GM12878 (cell line): ENCODE data around the gene ADK.

Source experiments
- CHD2 ChIP-seq: IDR thresholded peaks from 2 replicates; pipeline ENCODE4 v1.6.1; 2011; ENCODE audit warnings: low read depth, low read length, improper control_type of control experiment, borderline replicate concordance
- EGR1 ChIP-seq, 2 experiments: IDR thresholded peaks; 1 replicate in 1 of 2; 2 replicates in 1 of 2; pipeline ENCODE4 v1.6.1; 2011 to 2012; ENCODE audit warnings: low read depth in 2 of 2, low read length in 2 of 2, borderline replicate concordance in 1 of 2, mild to moderate bottlenecking in 1 of 2, moderate library complexity in 1 of 2
- EP300 ChIP-seq, 2 experiments: fragments of 150-350 bp in 1 of 2; IDR thresholded peaks; 2 replicates each; pipeline ENCODE4 v1.6.1; 2011 to 2012; ENCODE audit warnings: low read depth in 2 of 2, low read length in 2 of 2, borderline replicate concordance in 1 of 2, improper control_type of control experiment in 1 of 2, inconsistent platforms in 1 of 2; ENCODE audit not compliant: control insufficient read depth in 1 of 2
- EZH2 ChIP-seq: IDR thresholded peaks from 2 replicates; pipeline ENCODE4 v1.6.1; 2012; ENCODE audit warnings: low read depth, mild to moderate bottlenecking, control low read depth, inconsistent platforms, low read length, borderline replicate concordance; ENCODE audit not compliant: control insufficient read depth
- POLR2AphosphoS5 ChIP-seq: IDR thresholded peaks from 2 replicates; pipeline ENCODE4 v1.6.1; 2011; ENCODE audit warnings: mild to moderate bottlenecking, low read length, inconsistent platforms
- RCOR1 ChIP-seq: conservative IDR thresholded peaks from 2 replicates; pipeline ENCODE4 v1.6.1; 2012; ENCODE audit warnings: low read depth, low read length, improper control_type of control experiment
- ZBED1 ChIP-seq: IDR thresholded peaks from 2 replicates; pipeline ENCODE4 v1.6.1; 2016; ENCODE audit warnings: borderline replicate concordance

DNA sequence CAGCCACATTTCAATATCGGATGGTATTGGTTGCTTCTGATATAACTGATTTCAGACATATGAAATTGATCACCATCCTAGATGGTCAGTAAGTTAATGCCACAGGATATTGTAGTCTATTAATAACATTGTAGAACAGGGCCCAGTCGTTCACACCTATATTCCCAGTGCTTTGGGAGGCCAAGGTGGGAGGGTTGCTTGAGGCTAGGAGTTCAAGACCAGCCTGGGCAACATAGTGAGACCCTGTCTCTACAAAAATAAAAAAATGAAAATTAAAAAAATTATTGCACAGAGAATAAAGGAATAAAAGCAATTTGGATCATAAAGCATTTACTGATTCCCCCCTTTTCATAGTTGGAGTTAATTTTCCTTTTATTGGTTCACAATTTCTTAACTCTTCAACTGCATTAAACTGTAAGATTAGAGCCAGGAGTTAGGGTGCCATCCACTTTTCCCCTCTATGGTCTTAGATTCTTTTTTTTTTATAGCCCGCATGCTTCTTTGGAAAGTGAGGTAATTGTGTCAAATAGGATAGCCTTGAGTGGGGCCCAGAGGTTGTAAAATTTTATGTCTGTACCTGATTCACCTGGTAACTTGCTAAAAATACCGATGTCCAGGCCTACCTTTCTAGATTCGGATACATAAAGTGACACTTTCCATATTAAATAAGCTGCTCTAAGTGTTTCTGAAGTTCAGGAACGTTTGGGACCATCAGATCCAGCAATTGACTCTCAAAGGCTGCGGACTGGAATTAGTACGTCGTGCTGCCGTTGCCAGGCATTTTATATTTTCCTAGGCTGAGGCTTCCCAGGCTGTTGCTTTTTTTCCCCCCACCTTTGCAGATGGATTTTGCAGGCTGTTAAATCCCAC is 24.7 kb downstream of the ADK start:
- TF ChIP-seq RCOR1 (no peak), EP300 (IDR thresholded peaks at IDR 0.05; ENCODE audit: borderline replicate concordance in 1 of 2, control insufficient read depth in 1 of 2, low read depth in 2 of 2, low read length in 2 of 2) (no peak), EZH2 (no peak), POLR2AphosphoS5 (no peak), CHD2 (no peak), ZBED1 (no peak), EGR1 (IDR thresholded peaks at IDR 0.05; ENCODE audit: borderline replicate concordance in 1 of 2, low read depth in 2 of 2, low read length in 2 of 2) (no peak)
